Measurements from ENCODE around the gene RRAGD.

The RRAGD gene

DNA sequence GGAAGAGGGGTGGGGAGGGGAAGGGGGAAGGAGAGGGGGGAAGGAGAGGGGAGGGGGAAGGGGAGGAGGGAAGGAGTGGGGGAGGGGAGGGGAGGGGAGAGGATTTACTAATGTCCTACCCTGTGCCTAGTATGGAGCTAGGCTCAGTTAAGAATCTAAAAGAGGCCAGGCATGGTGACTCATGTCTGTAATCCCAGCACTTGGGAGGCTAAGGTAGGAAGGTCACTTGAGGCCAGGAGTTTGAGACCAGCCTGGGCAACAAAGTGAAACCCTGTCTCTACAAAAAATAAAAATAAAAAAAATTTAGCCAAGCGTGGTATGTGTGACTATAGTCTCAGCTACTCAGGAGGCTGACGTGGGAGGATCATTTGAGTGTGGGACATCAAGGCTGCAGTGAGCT lies 72.5 kb downstream of the RRAGD start:
- no peak for DNase-seq

DNA sequence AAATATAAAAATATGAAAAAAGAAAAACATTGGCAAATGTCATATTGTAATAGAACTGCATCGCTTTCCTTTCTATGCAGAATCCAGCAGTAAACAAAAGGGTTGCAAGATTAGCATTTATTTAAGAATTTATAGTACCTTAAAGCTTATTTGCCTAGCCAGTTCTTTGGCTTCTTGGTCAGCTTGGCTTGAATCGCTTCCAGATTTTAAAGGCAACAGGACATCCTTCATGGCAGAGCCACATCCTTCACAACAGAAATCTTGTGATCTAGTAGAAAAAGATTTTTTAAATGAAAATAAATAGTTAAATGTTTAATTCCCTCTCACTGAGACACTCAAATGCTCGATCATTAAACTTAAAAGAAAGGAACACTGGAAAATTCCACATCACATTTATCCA lies 76.9 kb downstream of the RRAGD start:
- DNase-seq = no peak

DNA sequence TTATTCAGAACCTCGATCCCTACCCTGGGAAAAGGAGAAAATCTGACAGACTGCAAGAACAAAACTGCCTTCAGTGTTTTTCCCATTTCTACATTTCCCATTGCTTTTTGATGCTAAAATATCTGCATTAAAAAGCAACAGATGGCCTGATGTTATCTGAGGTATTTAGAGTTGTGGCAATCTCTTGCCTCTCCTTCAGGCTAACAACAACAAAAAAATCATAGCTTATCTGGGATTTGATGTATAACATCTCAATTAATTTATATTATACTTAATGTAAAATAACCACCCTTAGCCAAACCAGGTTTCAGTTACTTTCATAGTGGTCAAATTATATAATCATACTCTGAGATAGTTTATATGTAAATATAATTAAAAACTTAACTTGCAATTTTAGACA lies 81.2 kb downstream of the RRAGD start:
- no peak for DNase-seq

DNA sequence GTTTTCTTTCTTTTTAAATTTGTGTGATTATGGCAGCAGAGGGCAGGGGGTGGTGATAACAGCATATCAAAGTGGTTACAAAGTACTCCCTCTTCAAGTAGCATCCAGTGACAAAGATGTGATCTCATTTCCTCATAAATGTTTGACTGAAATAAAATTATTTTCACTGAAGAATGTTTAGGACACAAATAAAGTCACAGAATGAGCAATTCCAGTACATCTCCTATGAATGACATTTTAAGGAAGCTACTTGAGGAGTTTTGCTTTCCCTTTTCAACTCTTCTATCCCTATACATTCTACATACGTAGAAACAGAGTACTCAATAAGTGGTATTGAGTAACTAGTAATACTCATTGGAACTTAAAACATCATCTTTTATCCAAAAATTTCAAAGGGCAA lies 83.1 kb downstream of the RRAGD start:
- no peak for DNase-seq

DNA sequence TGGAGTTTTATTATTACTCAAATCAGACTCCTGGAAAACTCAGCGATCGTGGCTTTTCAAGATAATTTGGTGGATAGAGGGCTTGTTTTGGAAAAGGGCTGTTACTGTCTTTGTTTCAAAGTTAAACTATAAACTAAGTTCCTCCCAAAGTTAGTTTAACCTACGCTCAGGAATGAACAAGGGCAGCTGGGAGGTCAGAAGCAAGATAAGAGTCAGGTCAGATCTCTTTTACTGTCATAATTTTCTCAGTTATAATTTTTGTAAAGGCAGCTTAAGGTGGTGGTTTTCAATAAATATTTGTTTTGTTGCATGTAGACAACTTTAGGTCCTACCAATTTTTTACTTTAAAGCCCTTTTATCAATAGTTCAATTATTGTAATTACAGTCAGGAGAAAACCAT lies 87.8 kb downstream of the RRAGD start:
- no peak for DNase-seq

DNA sequence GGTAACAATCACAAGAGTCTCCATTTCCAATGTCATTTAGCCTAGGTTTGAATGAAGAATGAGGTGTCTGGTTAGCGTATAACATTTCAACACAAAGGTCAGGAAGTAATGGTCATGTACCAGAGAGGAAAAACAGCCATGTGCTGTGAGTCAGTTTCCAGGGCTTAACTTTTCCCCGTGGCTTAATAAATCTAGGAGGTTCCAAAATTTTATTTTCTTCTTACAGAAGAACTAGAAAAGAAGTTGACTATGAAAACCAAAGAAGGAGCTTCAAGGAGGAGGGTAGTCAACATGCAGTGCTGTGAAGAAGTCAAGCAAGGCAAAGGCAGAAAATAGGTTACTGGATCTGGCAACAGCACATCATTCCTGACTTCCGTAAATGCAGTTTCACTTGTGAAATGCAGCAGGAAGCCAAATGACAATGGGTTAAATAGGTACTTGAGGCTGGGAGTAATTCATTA lies 88.5 kb downstream of the RRAGD start:
- no peak for DNase-seq

DNA sequence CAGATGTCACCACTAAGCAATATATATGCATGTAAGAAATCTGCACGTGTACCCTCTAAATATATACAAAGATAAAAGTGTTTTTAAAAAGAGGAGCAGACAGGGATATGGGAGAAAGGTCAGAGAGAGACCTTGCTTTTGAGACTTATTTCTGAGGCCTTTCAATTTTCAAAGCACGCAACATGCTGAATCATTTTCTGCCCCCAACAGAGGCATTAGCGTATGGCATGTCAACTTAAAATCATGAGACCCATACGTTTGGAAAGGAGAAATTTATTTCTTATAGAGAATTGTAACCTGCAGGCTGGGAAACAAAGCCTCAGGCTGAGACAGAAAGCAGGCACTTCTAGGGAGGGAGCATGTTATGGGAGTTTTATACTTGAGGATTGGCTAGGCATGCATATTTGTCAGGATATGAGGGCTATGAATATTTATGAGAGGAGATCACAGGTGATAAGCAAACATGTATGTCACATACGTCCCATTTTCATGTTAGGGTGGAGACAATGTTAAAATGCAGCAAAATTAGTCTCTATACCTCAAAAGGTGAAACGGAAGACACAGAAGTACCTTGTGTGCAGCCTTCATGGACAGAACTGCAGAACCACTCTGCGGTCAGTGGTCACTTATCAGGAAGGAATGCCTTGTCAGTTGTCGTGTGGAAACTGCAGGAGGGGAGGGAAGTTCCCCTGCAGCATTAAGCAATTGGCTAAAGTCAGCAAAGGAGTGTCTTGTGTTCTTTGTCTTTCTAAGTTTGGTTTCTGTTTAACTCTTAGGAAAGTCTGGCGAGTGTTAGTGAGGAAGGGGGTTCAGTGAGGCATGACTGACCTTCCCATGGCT lies 90.7 kb downstream of the RRAGD start:
- no peak for DNase-seq

DNA sequence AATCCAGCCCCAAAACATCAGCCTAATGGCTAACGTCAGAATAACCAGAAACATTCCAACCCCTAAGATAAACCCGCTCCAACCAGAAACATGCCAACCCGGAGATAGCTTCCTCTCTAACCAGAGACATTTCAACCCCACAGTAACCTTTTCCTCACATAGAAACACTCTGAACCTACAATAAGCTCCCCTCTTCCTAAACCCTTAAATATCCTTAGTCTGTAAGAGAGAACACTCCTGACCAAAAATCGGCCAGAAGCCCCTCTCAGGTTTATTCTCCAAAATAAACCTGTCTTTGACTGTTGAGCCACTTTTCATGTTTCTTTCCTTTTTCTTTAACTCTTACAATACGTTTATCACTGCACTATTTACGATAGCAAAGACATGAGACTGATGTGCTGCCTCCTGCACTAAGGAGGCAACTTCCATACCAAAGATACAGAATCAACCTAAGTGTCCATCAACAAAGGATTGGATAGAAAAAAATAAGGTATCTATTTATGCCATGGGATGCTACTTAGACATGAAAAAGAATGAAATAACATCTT lies 92.0 kb downstream of the RRAGD start:
- DNase-seq = no peak

DNA sequence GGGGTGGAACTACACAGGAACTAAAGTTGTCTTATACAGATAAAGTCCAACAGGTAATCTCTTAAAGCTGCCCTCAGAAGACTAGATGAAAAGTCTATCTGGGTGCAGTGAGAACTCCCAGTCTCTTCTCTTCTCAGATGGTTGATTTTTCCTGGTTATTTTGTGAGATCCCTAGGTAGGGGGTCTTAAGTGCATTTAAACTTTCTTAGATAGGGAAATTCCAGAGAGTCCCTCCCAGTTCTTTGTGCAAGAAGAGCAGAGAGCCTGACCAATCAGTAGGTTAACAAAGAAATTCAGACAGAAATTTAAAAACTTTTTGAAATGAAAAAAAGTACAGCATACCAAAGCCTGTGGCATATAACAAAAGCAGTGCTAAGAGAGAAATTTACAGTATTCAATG lies 95.0 kb downstream of the RRAGD start:
- no peak for DNase-seq

DNA sequence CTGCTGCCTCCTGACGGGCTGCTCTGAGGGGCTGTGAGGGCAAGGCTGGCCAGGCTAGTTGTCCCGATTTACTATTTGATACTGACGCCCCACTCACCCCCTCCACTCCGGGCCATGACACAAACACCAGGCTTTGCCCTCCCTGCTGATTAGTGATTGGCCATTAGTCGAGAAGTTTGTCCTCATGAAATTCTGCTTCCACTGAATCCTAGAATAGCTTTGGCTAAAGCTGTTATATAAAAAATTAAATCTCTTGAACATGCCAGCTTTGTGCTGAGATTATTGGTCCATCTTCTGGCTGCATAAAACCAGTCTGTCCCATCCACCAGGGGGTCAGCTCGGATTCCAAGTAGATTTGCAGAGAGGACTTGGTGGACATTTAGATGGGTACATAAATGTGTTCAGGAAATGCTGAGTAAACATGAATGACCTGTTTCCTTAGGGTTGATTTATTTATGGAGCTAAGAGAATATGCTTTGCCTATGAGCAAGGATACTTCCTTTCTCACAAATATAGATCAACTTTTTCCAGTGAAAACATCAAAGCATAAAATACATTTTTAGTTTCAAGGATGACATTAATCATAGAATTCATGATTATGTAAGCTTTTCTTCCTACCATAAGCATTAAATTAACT lies 96.7 kb downstream of the RRAGD start, which contains the start of gene GABRR2:
TSS of gene GABRR2 (minus strand) at position 51 of the 637 bp plus-strand sequence. CDS start 134 bp downstream, outside the sequence.
- DNase-seq = no peak

DNA sequence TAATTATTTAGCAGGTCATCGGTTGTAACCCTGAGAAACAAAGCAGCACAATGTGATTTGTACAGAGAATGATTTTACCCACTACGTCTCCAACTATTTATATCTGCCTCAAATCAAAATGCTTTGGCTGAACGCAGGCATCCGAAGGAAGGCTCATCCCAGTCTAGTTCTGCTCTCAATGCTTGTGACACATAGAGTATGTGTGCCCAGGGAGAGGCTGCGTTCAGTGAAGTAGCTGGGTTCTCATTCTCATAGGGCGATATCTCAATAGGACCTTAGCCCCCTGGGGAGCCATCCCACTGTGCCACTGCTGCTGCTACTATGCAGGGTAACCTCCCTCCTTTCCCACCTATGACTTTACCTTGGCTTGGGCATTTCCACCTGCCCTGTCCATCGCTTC lies 97.4 kb downstream of the RRAGD start:
- no peak for DNase-seq
